LNCAP (cell line): Measurements from ENCODE around the gene STOX2.

Experiments
- CTCF ChIP-seq: fragments of 450-650 bp; IDR thresholded peaks from 2 replicates; pipeline ENCODE4 v1.5.1; 2017; ENCODE audit warnings: mild to moderate bottlenecking

STOX2 gene

GRCh38 chr4:184000457-184001396 lies 95.6 kb downstream of the STOX2 start:
- no peak for TF ChIP-seq CTCF

GRCh38 chr4:184003433-184003832 lies 98.3 kb downstream of the STOX2 start:
- no peak for TF ChIP-seq CTCF

GRCh38 chr4:184007891-184008290 lies 102.8 kb downstream of the STOX2 start:
- TF ChIP-seq CTCF: no peak

- TF ChIP-seq CTCF: no peak
These were observed 105.6 kb downstream of the STOX2 start for GRCh38 chr4:184010696-184011095.

- no peak for TF ChIP-seq CTCF
These were observed 106.8 kb downstream of the STOX2 start for GRCh38 chr4:184011826-184012380.

- no peak for TF ChIP-seq CTCF
These were observed 107.8 kb downstream of the STOX2 start for GRCh38 chr4:184012937-184013336.

- TF ChIP-seq CTCF: no peak
These were observed 109.2 kb downstream of the STOX2 start for GRCh38 chr4:184014301-184014700.
